ENCODE results near the gene ACOX1.

Gene ACOX1

DNA sequence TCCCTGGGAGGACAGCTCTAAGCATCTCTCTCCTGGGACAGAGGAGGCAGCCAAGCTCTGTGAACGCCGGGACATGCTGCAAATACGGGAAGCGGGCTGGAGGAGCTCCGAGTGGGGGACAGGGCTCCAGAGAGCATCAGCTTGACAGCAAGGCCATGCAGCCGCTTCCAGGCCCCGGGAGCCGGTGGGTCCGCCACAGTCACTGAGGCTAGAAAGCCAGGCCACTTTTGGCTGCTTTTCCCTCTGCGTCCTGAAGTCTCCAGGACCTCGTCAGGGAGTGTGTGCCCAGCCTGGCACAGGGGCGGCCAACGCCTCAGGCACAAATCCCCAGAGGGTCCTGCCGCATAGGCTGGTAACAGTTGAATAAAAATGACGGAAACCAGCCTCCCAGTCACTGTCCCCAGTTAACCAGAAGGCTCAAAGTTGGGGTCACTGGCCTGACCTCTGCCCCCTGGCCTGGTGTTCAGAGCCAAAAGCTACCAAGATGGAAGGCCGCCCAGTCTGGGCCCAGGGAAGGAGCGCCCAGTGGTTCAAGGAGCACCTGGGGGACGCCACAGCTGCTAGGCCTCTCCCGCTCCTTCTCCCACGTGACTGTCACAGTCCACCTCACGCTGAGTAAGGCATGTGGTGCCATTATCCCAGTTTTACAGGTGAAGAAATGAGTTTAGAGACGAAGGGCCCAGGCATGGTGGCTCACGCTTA is 79.0 kb downstream of the ACOX1 start:
- no peak for DNase-seq (ENCODE audit: low read depth)
- no peak for TF ChIP-seq CTCF (conservative IDR thresholded peaks at IDR 0.05; ENCODE audit: low read length)
- no peak overlapping the region for H3K4me3 ChIP-seq (ENCODE audit: low read length)

- H3K4me3 ChIP-seq (ENCODE audit: low read length), result no peak overlapping the region
- no peak for DNase-seq (ENCODE audit: low read depth)
- TF ChIP-seq CTCF (conservative IDR thresholded peaks at IDR 0.05; ENCODE audit: low read length), result no peak
Measured at GRCh38 chr17:75899353-75899752, 79.6 kb downstream of the ACOX1 start.

DNA sequence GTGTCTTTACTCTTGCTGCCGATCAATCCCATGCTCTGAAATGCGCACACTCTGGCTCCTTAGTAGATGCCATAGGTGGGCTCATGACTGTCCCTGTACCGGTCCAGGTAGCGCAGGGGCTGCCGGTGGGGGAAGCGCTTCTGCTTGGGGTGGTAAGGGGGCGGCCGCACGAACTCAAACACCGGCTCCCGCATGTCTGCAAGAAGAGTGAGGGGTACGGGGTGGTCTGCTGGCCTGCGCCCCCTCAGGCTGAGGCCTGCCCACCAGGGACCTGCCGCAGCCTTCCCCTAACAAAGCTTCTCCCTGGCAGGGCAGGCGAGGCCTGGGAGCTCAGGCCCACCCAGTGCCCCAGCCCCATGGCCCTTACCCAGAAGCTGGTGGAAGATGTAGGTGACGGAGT is 80.2 kb downstream of the ACOX1 start:
- no peak for TF ChIP-seq CTCF (conservative IDR thresholded peaks at IDR 0.05; ENCODE audit: low read length)
- no peak for DNase-seq (ENCODE audit: low read depth)
- no peak overlapping the region for H3K4me3 ChIP-seq (ENCODE audit: low read length)

GRCh38 chr17:75898065-75898464 is 80.9 kb downstream of the ACOX1 start:
- no peak overlapping the region for H3K4me3 ChIP-seq (ENCODE audit: low read length)
- no peak for DNase-seq (ENCODE audit: low read depth)
- TF ChIP-seq CTCF (conservative IDR thresholded peaks at IDR 0.05; ENCODE audit: low read length), result no peak

DNA sequence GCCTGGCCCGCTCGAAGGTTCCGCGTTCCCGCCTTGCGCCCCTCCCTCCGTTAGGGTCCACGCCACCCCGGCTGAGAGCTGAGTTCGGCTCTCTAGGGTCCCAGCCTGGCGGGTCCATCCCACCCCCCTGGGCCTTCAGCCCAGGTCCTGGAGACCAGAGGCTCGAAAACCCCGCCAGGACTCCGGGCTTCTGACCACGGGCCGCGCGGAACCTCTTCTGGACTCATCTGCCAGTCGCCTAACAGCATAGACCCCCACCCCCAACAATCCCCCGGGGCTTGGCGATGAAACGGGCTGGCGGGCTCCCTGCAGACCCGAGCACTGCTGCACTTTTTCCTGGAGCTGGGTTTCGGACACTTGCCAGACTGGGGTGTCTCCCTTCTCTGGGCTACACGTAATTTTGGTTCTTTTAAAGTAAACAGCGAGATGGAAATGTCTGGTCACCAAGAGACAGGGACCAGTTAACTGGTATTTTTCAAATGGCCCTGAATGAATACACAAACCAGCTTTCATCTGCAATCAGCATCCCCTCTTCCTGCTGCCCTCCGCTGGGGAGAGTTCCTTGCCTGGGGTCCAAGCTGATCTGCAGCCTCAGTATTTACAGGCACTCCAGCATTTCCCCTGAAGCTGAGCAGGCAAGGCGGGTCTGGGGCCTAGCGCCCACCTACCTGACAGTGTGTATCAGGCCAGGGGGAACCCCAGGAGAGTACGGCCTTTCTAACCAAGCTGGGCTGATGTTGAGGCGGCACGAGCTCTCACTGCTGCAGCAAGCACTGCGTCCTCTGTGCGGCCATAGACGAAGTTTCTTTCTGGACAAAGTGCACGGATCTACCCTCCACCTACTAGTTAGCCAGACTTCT is 81.6 kb downstream of the ACOX1 start:
- TF ChIP-seq CTCF (conservative IDR thresholded peaks at IDR 0.05; ENCODE audit: low read length), result no peak
- DNase-seq (ENCODE audit: low read depth), result no peak
- H3K4me3 ChIP-seq (ENCODE audit: low read length), result peak overlapping the region; percentile 77

DNA sequence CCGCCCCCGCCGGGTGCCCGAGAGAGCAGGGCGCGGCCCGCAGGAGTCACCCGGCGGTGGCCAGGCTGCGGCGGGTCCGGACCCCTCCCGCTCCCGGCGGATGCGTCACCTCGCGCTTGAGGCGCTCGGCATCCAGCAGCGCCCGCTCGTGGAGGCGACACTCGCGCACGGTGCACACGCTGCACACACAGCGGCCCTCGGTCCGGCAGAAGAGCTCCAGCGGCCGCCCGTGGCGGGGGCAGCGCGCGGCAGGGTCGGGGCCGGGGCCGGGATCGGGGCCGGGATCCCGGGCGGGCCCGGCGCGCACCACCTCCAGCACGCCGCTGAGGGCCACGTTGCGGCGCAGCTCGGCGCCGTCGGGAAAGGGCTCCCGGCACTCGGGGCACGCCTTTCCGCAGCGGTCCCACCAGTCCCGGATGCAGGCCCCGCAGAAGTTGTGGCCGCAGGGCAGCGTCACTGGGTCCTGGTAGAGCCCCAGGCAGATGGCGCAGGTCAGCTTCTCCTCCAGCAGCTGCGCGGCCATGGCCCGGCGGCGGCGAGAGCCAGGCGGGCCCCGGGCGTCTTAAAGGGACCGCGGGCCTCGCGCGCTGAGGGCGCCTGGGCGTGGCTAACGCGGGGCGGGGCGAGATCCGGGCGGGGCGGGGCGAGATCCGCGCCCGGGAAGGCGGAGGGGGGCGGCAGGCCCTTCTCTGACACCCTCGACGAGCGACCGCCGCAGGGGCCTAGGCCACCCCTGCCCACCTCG is 82.4 kb downstream of the ACOX1 start, which contains the start of gene TRIM65:
TSS of gene TRIM65 (minus strand) at position 537 of the 745 bp plus-strand sequence. CDS start at position 523, 14 bp downstream.
- peak; percentile 74 for DNase-seq (ENCODE audit: low read depth)
- peak; percentile 25; the same call in 1 of the 2 replicates for TF ChIP-seq CTCF (conservative IDR thresholded peaks at IDR 0.05; ENCODE audit: low read length)
- H3K4me3 ChIP-seq (ENCODE audit: low read length), result peak within 1 kb of the TSS; percentile 77

Data from AG10803 (cell line).